ENCODE measurements around the gene SRGAP3.

The SRGAP3 gene

DNA sequence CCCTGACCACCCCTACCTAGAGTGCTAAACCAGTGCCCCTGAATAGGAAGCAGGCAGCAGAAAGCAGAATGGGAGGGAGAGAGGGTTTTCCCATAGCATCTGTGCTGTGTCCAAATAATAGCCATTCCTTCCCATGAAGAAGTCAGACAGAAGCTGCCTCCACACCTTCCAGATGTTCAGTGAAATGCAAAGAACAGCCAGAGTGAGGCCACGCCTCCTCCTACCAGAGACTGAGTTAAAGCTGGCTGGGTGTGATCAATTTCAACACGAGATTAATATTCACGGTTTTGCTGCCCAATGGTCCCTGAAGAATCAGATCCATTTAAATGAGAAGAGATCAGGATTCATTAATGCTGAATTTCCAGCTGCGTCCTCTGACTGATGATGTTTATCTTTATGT lies 111.8 kb downstream of the SRGAP3 start:
- no peak for DNase-seq

DNA sequence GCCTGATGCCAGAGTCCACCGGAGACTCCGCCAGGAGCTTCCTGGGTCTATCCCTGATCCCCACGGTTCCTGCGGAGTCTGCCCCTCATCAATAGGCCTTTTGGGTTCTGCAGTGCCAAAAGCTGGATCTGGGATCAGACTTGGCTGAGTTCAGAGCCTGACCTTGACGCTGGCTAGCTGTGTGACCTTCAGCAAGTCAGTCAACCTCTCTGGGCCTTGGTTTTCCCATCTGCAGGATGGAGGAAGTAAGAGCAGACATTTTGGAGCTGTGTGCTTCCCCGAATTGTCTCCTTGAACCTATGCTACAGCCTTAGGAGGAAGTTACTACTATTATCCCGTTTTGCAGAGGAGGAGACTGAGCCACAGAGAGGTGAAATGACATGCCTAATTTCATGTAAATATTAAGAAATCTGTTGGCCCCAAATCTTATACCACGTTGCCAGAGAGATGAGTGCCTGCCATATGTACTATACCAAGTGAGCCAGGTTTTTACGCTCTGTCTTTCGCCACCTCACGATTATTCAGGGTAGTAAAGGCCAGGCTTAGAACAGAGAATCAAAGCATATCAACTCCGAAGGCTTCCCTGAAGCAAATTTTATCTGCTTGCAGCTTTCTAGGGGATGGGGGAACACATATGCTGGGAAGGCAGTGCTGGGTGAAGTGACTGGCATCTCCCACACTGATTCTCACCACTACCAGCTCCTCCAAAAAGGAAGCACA lies 112.5 kb downstream of the SRGAP3 start:
- DNase-seq, result no peak

DNA sequence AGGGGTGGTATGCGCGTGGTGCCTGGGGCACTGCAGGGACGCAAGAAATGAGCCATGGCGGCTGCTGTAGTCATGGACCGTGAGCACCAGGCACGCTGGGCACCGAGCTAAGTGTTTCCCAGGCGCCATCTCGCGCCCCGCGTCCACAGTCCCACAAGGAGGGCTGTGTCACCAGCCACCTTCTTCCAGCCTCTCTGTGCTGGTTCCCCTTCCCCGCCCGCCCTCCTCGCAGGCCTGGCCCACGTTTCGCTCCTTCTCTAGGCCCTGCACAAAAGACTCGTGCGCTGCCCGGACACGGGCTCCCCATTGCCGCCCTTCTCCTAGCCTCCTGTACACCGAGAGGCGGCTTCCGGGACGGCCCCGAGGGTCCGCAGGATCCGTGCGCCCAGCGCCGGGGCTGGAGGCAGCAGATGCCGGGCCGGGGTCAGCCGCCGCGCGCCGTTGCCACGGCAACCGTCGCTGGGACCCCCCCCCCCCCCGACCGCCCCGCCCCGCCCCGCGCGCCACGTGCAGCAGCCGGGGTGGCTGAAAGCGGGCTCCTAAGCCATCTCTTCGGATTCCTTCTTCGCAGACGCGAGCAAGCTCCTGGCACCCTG lies 113.4 kb downstream of the SRGAP3 start:
- peak; percentile 71 for DNase-seq

DNA sequence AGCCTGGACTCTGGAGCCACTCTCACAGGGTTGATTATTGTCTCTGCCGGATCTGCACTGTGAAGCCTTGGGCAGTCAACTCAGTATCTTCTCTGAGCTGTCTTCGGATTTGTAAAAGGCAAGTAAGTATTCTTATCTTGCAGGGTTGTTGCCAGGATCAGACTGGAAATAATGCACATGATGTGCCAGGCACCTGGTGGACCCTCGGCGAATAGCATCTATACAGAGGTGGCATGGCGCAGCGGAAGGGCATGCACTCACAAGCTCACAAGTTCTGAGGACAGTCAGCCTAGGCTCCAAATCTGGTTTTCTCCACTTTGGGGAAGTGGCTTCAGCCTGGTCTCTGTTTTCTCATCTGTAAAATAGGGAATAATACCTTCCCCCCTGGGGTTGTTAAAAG lies 113.9 kb downstream of the SRGAP3 start:
- DNase-seq, result no peak

DNA sequence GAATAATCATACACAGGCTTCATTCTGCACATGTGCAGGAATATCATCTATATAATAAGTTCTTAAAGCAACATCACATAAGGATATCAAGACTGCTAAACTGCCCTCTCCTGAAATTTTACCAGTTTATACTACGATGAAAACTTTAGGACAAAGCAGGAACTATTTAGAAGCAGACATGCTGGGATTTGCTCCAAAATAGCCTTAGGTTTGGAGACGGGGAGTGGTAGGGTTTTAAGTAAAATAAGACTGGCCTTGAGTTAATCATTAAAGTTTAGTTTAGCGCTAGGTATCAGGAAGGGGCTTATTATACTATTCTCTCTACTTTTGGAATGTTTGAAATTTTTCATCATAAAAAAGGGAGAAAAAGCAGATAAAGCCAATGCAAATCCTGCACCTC lies 115.8 kb downstream of the SRGAP3 start:
- no peak for DNase-seq

DNA sequence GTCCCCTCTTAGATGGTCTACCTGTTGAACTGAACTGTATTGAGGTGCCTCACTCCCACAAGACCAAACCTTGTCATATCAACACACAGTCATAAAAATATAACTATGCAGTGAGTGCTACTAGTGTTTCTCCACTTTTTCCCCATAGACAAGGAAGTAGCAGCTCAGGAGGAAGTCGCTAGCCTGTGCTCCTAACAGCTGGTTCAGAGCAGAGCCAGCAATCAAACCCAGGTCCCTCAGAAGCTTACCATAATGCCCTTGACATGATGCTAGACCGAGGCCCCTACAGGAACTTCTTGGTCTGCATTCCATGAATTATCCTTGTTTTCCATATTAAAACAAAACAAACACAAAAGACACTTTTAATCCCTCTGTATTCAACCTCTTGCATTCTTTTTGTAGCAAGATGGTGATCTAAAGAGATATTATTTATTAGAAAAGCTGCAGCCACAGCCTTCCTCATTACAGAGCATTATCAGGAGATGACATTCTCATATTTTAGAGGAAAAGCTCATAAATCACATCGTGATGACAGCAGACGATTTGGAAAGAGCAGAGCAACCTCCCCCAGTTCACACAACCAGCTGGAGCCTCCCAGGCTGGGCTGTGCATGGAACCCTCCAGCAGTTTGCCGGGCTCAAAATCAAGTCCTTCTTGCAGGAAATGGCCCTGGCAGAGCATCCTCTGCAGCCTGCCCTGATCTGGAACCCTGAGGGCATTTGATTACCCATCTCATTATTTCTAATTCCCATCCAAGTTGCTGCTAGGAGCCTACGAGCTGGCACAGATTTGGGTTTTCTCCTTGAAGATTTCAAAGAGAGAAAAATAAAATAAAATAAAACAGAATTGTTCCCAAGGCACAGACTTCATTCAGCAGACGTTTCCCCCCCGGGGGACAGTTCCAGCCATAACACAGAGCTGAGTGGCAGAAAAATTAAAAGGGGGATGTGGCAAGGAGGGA lies 118.8 kb downstream of the SRGAP3 start:
- DNase-seq, result no peak

DNA sequence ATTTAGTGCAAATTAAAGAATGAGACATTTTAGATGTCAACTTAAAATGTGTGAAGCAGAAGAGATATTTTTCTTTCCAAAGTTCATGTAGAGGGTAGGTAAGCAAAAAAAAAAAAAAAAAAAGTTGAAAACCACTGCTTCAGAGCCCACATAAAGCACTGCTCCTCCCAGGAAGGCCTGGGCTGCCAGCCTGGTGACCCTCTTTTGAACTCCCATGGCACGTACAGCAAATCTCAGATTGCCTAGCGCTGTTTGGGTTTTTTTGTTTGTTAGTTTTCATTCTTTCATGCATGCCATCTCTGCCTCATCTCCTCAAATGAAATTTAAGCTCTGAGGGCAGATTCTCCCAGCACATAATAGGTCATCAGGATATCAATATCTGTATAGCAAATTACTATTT lies 120.1 kb downstream of the SRGAP3 start:
- no peak for DNase-seq

DNA sequence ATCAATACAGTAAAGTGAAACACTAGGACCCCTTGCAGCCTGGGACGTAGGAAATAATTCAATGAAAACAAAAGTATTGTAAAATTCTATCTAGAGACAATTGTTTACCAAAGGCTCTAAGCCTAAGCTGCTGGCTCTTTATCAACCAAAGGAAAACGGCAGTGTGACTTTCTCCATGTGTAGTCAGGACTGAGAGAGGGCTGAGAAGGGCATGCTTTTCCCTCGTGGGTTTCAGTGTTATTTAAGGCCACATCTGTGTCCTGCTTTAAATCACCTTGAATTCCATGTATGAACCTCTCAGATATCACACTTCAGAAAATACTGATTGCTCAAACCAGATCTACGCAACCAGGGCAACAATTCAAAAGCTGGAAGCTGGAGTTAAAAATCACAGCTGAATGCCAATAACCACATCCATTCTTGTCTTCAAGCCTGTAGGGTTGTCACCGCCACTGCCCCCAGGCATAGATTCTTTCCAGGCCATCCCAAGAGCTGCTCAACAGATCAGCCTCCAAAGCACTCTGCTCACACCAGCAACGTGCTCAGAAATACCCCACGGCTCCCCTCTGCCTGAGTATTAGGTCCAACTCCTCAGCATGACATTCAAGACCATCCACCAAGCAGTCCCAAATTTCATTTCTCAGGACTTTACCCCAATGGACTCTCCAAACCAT lies 124.0 kb downstream of the SRGAP3 start:
- no peak for DNase-seq

DNA sequence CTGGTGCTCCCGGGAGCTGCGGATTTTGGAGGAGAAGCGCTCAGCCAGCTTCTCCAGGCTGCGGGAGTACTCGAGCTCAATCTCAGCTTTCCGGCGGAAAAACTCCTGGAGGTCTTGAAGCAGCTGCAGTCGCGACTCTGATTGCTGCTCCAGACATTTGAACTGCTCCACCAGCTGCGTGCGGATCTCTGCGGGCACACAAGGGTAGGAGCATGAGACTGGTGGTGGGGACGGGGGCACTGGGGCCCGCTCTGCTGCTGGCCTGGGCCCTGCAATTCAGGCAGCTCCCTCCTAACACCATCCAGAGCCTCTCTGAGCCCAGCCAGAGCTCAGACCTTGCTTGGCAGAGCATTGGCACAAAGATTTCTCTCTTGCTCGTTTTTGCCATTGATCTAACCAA lies 124.7 kb downstream of the SRGAP3 start:
- DNase-seq, result no peak

DNA sequence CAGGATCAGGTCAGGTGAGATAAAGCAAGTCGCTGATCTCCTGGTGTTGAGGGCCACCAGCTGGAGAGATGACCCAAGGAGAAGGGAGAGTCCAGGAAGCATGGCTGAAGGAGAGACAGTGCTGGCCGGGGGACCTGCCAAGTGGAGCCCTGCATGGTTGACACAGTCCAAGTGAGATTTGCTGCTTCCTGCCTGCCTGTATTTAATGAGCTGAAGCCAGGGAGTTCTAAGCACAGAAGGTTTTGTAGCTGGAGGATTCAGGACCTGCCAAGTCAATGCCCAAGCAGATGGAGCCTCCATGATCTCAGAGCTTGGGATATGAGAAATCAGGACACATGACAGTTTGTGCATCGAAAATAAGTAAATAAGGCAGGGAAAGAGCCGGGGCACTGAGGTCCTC lies 125.6 kb downstream of the SRGAP3 start:
- DNase-seq, result no peak

DNA sequence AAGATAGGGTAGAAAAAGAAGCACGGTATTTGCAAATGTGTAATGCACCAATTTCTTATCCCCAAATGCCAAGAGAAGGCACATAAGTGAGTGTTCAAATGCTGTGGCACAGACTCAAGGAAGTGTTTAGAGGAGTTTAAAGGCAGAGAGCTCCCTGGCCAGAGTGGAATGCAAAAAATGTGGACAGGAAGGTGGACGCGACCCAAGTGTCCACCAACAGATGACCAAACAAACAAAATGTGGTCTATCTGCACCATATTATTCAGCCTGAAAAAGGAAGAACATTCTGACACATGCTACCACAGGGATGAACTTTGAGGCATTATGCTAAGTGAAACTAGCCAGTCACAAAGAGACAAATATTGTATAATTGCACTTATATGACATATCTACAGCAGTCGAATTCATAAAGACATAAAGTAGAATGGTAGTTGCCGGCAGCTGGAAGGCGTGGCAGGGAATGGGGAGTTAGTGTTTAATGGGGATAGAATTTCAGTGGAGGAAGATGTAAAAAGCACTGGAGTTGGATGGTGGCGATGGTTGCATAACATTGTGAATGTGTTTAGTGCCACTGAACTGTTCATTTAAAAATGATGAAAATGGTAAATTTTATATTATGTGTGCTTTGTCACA lies 126.6 kb downstream of the SRGAP3 start:
- no peak for DNase-seq

DNA sequence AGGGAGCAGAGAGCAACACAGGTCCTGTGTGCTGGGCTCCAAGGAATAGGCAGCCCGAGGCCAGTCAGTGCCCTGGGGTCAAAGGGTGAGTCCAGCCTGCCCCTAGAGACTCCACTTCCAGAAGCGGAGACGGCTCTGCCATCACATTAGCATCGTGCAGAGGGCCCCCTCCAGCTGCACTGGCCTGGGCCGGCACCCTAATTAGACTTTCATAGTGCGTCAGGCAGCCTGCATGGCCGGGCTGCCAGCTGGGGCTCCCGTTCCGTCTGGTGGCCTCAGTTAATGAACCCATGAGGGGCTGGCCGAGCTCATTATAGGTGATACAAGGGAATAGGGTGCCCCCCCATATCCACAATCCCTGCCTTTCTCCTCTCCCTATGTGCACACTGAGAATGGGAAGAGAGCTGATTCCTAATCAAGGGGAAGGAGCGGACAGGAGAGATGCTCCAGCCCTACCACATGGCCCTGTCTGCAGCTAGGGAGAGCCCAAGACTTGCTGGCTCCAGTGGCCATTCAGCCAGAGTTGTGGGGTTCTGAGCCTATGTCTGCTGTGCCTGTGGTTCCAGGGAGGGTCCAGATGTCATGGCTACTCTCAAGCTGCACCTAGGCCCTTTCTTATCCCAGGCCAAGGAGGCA lies 128.0 kb downstream of the SRGAP3 start:
- no peak for DNase-seq

DNA sequence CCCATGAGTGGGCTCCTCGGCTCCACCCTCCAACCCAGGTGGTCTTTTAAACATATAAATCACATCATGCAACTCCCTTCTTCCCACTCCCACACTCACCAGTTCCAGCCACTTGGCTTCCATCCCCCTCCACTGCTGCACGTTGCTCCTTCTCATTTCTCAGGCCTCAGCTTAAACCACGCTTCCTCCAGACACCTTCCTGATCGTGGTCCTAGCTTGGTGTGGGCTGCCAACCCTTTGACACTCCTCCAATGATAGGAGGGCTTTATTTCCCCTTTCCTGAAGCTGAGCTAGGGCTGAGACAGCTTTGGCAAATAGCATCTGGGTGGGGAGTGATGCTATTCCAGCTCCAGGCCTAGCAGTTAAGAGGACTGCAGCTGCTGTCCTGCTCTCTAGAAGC lies 130.1 kb downstream of the SRGAP3 start:
- no peak for DNase-seq

DNA sequence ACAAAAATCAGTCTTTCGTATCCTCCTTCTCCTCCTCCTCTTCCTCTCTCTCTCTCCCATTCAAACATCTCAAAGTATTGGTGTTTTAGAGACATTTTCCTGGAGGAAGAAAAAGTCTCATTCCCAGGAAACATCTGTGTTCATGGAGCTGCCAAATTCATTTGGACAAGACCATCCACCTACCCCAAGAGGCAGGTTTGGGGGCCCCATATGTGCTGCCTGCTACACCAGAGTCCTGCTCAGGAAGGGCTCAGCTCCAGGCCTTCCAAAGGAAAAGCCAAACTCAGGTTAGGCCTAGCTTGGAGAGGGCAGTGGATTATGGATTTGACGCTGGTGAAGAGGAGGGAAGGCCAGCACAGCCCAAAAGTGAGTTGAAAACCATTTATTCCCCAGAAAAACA lies 131.2 kb downstream of the SRGAP3 start:
- DNase-seq, result no peak

DNA sequence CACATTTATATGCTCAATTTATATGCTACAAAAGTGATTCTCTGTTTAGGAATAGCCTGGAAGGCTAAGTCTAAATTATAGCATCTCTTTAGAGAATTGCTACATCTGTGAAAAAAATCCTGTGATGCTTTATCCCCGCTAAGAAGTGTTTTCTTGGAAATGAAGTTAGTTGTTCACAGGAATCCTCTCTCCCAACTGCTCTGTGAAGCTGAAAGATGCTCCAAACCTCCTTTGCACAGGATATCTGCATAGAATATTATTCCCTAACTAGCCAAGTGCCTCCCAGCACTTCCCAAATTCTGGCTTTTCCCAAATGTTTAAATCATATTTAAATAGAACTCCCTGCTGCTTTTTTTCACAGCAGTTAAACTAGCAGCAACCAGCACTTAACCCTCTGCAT lies 132.2 kb downstream of the SRGAP3 start:
- no peak for DNase-seq

DNA sequence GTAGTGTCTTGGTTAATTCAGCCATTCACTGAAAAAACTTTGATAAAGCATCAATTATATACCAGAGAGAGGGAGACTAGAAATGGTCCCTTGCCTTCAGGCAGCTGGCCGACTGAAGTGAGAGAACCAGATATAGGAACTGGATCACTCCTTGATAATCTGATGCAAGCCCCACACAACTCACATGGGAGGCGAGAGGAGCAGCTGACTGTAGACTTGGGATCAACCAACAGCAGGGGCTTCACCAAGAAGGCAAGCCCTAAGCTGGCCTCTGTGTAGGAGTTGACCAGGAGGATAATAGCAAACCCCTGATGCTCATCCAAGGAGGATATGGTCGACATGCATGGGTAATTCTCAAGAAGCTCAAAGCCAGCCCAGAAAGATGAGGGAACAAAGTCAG lies 133.1 kb downstream of the SRGAP3 start:
- no peak for DNase-seq

DNA sequence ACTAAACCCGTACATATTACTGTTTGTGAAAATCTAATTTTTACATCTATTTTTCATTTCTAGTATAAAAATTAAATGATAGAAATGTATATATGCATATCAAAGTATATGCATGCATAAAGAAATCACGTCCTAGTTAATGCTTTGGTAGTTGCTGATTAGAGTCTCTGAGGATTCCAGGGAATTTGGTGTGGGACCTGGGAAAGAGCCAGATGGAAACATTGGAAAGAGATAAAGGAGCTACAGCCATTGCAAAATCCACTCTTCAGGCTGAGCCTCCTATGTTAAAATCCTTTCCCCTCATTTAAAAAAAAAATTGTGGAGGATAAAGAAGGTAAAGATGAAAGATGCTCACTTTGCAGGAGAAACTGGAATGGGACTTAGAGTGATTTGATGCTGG lies 134.1 kb downstream of the SRGAP3 start:
- DNase-seq, result no peak

DNA sequence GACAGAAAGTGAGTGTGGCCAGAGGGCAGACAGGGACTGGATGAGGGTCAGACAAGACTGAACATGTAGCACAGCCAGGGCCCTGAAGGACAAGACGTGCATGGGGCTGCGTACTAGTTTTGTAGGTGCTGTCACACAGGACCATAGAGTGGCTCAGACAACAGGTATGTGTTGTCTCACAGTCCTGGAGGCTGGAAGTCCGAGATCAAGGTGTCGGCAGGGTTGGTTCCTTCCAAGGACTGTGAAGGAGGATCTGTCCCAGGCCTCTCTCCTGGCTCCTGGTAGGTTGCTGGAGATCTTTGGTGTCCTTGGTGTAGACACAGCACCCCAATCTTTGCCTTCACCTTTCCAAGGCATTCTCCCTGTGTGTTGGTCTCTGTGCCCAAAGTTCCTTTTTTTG lies 136.4 kb downstream of the SRGAP3 start:
- no peak for DNase-seq

DNA sequence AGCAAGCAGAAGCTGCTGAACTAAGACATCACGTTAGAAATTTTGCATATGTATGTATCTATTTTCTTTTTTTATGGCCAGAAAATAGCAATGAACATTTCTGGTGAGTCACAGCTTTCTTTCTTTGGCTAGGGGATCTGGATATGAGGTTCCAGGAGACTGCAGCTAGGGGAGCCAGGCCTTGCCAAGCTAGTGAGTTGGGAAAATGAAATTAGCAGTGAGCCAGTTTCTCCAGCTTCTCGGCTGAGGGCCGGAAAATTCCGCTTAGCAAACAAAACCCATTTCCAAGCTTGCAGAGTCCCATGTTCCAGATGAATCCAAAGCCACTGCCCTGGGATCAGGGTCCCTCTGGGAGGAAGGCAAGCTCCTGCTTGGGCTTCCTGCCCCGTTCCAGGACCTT lies 137.6 kb downstream of the SRGAP3 start:
- DNase-seq, result peak; percentile 83

DNA sequence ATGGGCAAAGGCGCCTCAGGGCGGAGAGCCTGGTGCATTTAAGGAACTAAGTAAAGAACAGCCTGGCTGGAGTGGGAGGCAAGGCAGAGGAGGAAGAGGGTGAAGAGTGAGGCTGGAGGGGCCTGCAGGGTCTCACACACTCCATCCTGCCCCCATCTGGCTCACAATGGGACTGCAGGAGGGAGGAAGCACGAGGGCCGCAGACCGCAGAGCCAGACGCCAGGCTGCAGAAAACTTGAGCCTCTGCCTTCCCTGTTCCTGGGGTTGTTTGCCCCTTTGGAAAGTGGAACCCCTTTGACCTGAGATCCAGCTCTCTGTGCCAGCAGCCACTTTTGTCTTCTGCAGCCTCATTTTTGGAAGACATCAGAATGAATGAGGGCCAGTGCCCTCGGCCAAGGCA lies 138.0 kb downstream of the SRGAP3 start:
- peak; percentile 48 for DNase-seq

DNA sequence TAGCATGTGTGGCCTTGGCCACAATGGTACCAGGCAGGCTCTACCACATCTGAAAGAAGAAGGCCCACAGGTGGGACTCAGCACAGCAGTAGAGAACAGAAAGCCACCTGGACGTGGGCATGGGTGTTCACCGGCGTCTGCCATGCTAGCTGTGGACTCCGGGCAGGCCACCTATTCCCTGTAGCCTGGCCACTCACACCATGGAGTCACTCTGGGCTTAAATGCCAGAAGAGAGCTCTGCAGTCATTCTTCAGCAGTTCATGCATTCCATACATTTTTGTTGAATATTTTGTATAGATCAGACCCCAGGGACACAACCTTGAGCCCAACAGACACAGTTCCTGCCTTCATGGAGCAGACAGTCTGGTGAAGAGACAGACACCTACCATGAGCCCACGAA lies 138.6 kb downstream of the SRGAP3 start:
- no peak for DNase-seq

DNA sequence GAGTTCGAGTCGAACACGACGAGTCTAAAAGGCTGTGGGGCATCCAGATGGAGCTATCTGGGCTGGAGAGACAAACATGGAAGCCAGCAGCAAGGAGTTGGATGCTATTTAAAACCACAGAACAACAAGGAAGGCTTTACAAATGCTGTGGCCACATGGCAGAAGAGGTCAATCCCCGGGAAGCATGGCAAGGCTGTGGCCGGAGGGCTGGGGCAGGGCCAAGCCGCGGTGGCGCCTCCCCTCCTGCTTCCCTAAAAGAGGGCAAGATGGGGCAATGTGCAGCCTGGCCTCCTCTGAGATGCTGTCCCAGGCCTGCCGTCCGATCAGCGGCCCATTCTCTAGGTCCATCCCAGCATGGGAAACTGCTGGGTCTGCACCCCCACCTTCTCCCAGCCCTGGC lies 139.1 kb downstream of the SRGAP3 start:
- no peak for DNase-seq

Measured in right forelimb (tissue), 1 donor.